OCI-LY3 (cell line): ENCODE data around the gene NSG2.

Source experiments
- H2AFZ ChIP-seq: fragments of 200-600, 300-600 bp; shearing (Covaris generic); 2 replicates; pipeline ENCODE4 v1.6.0; 2014; ENCODE audit warnings: antibody characterized with exemption, low read depth, low read length
- H3K27ac ChIP-seq: fragments of 200-600, 300-600 bp; sonication (generic); 2 replicates; pipeline ENCODE4 v1.5.1; 2014; ENCODE audit warnings: mild to moderate bottlenecking, low read length, moderate library complexity, mixed read lengths
- H3K27me3 ChIP-seq: fragments of 200-600, 300-600 bp; sonication (generic); 2 replicates; pipeline ENCODE4 v1.6.1; 2014; ENCODE audit warnings: low read depth, low read length, mixed read lengths
- H3K36me3 ChIP-seq: fragments of 200-600, 300-600 bp; sonication (generic); replicated peaks from 2 replicates; pipeline ENCODE3; 2014; ENCODE audit warnings: low read depth, low read length, mixed read lengths
- H3K4me1 ChIP-seq: fragments of 300-600, 200-600 bp; sonication (generic); 2 replicates; pipeline ENCODE4 v1.6.1; 2014; ENCODE audit warnings: low read length, mixed read lengths
- H3K4me2 ChIP-seq: fragments of 200-600, 300-600 bp; sonication (generic); 2 replicates; pipeline ENCODE4 v1.6.1; 2014; ENCODE audit warnings: low read length, mixed read lengths
- H3K4me3 ChIP-seq: fragments of 300-600, 200-600 bp; sonication (generic); 2 replicates; pipeline ENCODE4 v1.5.1; 2014; ENCODE audit warnings: antibody characterized with exemption, mild to moderate bottlenecking, low read length, moderate library complexity
- H3K79me2 ChIP-seq: fragments of 300-600, 200-600 bp; shearing (Covaris generic); 2 replicates; pipeline ENCODE4 v1.6.1; 2014; ENCODE audit warnings: mild to moderate bottlenecking, low read length, mixed read lengths
- H3K9ac ChIP-seq: fragments of 300-600, 200-600 bp; shearing (Covaris generic); 2 replicates; pipeline ENCODE4 v1.6.0; 2014; ENCODE audit warnings: mild to moderate bottlenecking, low read length, moderate library complexity
- H3K9me3 ChIP-seq: fragments of 200-600, 300-600 bp; shearing (Covaris generic); 2 replicates; pipeline ENCODE4 v1.6.1; 2014; ENCODE audit warnings: low read length, mixed read lengths; ENCODE audit not compliant: insufficient read depth
- H4K20me1 ChIP-seq: fragments of 200-600, 300-600 bp; sonication (generic); 2 replicates; pipeline ENCODE4 v1.6.1; 2016; ENCODE audit warnings: low read length, mixed read lengths; ENCODE audit not compliant: insufficient read depth
- CTCF ChIP-seq: fragments of 200-600, 300-600 bp; sonication (generic); IDR thresholded peaks from 2 replicates; pipeline ENCODE4 v1.5.1; 2014; ENCODE audit warnings: antibody characterized with exemption, low read length, low read depth
- EZH2phosphoT487 ChIP-seq: fragments of 200-600 bp; shearing (Covaris generic); IDR thresholded peaks from 2 replicates; pipeline ENCODE4 v1.6.1; 2018; ENCODE audit warnings: antibody characterized with exemption, mixed run types, low read depth

NSG2 gene

GRCh38 chr5:174115226-174115625 is 69.7 kb downstream of the NSG2 start:
- TF ChIP-seq EZH2phosphoT487 (no peak), CTCF (no peak)

GRCh38 chr5:174118823-174119467 is 73.4 kb downstream of the NSG2 start:
- Histone ChIP-seq H2AFZ (no peak overlapping the region), H3K27me3 (peaks cover 13% of the 10 kb centered on the region; the same call in 1 of the 2 replicates), H3K79me2 (no peaks in the 10 kb centered on the region), H3K4me1 (no peaks in the 10 kb centered on the region), H3K4me2 (no peak overlapping the region), H3K36me3 (no peaks in the 10 kb centered on the region), H3K4me3 (no peak overlapping the region), H3K9me3 (no peaks in the 10 kb centered on the region), H3K27ac (no peak overlapping the region), H3K9ac (no peak overlapping the region), H4K20me1 (no peaks in the 10 kb centered on the region)
- TF ChIP-seq EZH2phosphoT487, result no peak
- no peak for TF ChIP-seq CTCF

More at GRCh38 chr5:174115226-174115625, 69.7 kb downstream of the NSG2 start:
- no peak overlapping the region for H3K27ac ChIP-seq
- no peaks in the 10 kb centered on the region for H3K36me3 ChIP-seq
- H3K27me3 ChIP-seq, result peaks cover 24% of the 10 kb centered on the region
- no peak overlapping the region for H3K4me3 ChIP-seq
- no peaks in the 10 kb centered on the region for H3K4me1 ChIP-seq
- H3K4me2 ChIP-seq, result no peak overlapping the region
- H3K9me3 ChIP-seq, result no peaks in the 10 kb centered on the region
- no peak overlapping the region for H3K9ac ChIP-seq
- H2AFZ ChIP-seq, result no peak overlapping the region
- no peaks in the 10 kb centered on the region for H3K79me2 ChIP-seq
- H4K20me1 ChIP-seq, result no peaks in the 10 kb centered on the region

GRCh38 chr5:174119468-174119881 is 74.0 kb downstream of the NSG2 start:
- Histone ChIP-seq H3K79me2 (no peaks in the 10 kb centered on the region), H3K9me3 (no peaks in the 10 kb centered on the region), H3K27ac (no peak overlapping the region), H4K20me1 (no peaks in the 10 kb centered on the region), H2AFZ (no peak overlapping the region), H3K4me2 (no peak overlapping the region), H3K27me3 (peaks cover 13% of the 10 kb centered on the region; the same call in 1 of the 2 replicates), H3K4me1 (no peaks in the 10 kb centered on the region), H3K36me3 (no peaks in the 10 kb centered on the region), H3K4me3 (no peak overlapping the region), H3K9ac (no peak overlapping the region)
- no peak for TF ChIP-seq CTCF
- TF ChIP-seq EZH2phosphoT487, result no peak

- H3K9me3 ChIP-seq, result no peaks in the 10 kb centered on the region
- TF ChIP-seq EZH2phosphoT487 (no peak), CTCF (no peak)
- no peak overlapping the region for H2AFZ ChIP-seq
- H3K27ac ChIP-seq, result no peak overlapping the region
- peaks cover 16% of the 10 kb centered on the region; the same call in 1 of the 2 replicates for H3K27me3 ChIP-seq
- no peaks in the 10 kb centered on the region for H3K36me3 ChIP-seq
- H3K4me3 ChIP-seq, result no peak overlapping the region
- no peaks in the 10 kb centered on the region for H3K79me2 ChIP-seq
- H3K9ac ChIP-seq, result no peak overlapping the region
- H3K4me1 ChIP-seq, result no peaks in the 10 kb centered on the region
- no peak overlapping the region for H3K4me2 ChIP-seq
- H4K20me1 ChIP-seq, result no peaks in the 10 kb centered on the region
Observed at GRCh38 chr5:174120401-174121005, 75.0 kb downstream of the NSG2 start.
